ENCODE data around the gene P2RX3.
A peak's percentile ranks its signal among the peaks of the same experiment; 100 is the strongest.
"Not testable (repeated sequence)": the region's sequence is repeated elsewhere in the genome, so short reads cannot be mapped to it uniquely, and the experiment has no call there.

Gene P2RX3

GRCh38 chr11:57399972-57400578 lies 61.9 kb downstream of the P2RX3 start:
- DNase-seq (ENCODE audit: low read depth): no peak

GRCh38 chr11:57402188-57403002 lies 64.2 kb downstream of the P2RX3 start:
- DNase-seq (ENCODE audit: low read depth): peak; percentile 23

- DNase-seq (ENCODE audit: low read depth): not testable (repeated sequence)
These were observed 65.0 kb downstream of the P2RX3 start for GRCh38 chr11:57403003-57403801.

- no peak for DNase-seq (ENCODE audit: low read depth)
These were observed 65.6 kb downstream of the P2RX3 start for GRCh38 chr11:57403802-57404147.

- no peak for DNase-seq (ENCODE audit: low read depth)
These were observed 67.2 kb downstream of the P2RX3 start for GRCh38 chr11:57405271-57405860.

GRCh38 chr11:57406337-57406904 lies 68.3 kb downstream of the P2RX3 start:
- no peak for DNase-seq (ENCODE audit: low read depth)

GRCh38 chr11:57407010-57407920 lies 69.1 kb downstream of the P2RX3 start:
- no peak for DNase-seq (ENCODE audit: low read depth)

GRCh38 chr11:57407941-57408475 lies 69.9 kb downstream of the P2RX3 start:
- DNase-seq (ENCODE audit: low read depth): no peak

- no peak for DNase-seq (ENCODE audit: low read depth)
These were observed 70.6 kb downstream of the P2RX3 start for GRCh38 chr11:57408771-57409170.

- DNase-seq (ENCODE audit: low read depth): no peak
These were observed 71.4 kb downstream of the P2RX3 start for GRCh38 chr11:57409321-57410100.

- DNase-seq (ENCODE audit: low read depth): peak; percentile 85
These were observed 72.1 kb downstream of the P2RX3 start for GRCh38 chr11:57410287-57410686.

GRCh38 chr11:57413681-57414080 lies 75.5 kb downstream of the P2RX3 start:
- DNase-seq (ENCODE audit: low read depth): no peak

- DNase-seq (ENCODE audit: low read depth): no peak
These were observed 76.6 kb downstream of the P2RX3 start for GRCh38 chr11:57414612-57415212.

- no peak for DNase-seq (ENCODE audit: low read depth)
These were observed 78.3 kb downstream of the P2RX3 start for GRCh38 chr11:57416436-57416835.

GRCh38 chr11:57417056-57417455 lies 78.9 kb downstream of the P2RX3 start:
- no peak for DNase-seq (ENCODE audit: low read depth)

- no peak for DNase-seq (ENCODE audit: low read depth)
These were observed 80.0 kb downstream of the P2RX3 start for GRCh38 chr11:57418131-57418530.

GRCh38 chr11:57419146-57419545 lies 81.0 kb downstream of the P2RX3 start:
- DNase-seq (ENCODE audit: low read depth): no peak

- DNase-seq (ENCODE audit: low read depth): no peak
These were observed 82.9 kb downstream of the P2RX3 start for GRCh38 chr11:57421066-57421465.

GRCh38 chr11:57421805-57422204 lies 83.7 kb downstream of the P2RX3 start:
- no peak for DNase-seq (ENCODE audit: low read depth)
